GM18526 (cell line): Measurements from ENCODE around the gene RAD51B.

Source experiments
- POLR2A ChIP-seq: IDR thresholded peaks from 3 replicates; pipeline ENCODE4 v1.6.1; 2011; ENCODE audit not compliant: insufficient read length; ENCODE audit errors: extremely low read depth

RAD51B gene

GRCh38 chr14:68556253-68556652 is 736.7 kb downstream of the RAD51B start:
- TF ChIP-seq POLR2A: no peak

- TF ChIP-seq POLR2A: no peak
Measured at GRCh38 chr14:68557648-68558047, 738.1 kb downstream of the RAD51B start.

GRCh38 chr14:68558096-68558495 is 738.5 kb downstream of the RAD51B start:
- TF ChIP-seq POLR2A: no peak

- no peak for TF ChIP-seq POLR2A
Measured at GRCh38 chr14:68559949-68560348, 740.4 kb downstream of the RAD51B start.

GRCh38 chr14:68561531-68562007 is 742.0 kb downstream of the RAD51B start:
- no peak for TF ChIP-seq POLR2A

- no peak for TF ChIP-seq POLR2A
Measured at GRCh38 chr14:68562911-68563250, 743.3 kb downstream of the RAD51B start.

- no peak for TF ChIP-seq POLR2A
Measured at GRCh38 chr14:68563251-68564131, 743.9 kb downstream of the RAD51B start.

GRCh38 chr14:68564191-68564825 is 744.7 kb downstream of the RAD51B start:
- TF ChIP-seq POLR2A: no peak

GRCh38 chr14:68564826-68565759 is 745.5 kb downstream of the RAD51B start:
- no peak for TF ChIP-seq POLR2A

GRCh38 chr14:68566075-68566474 is 746.5 kb downstream of the RAD51B start:
- no peak for TF ChIP-seq POLR2A

GRCh38 chr14:68568907-68569897 is 749.6 kb downstream of the RAD51B start:
- no peak for TF ChIP-seq POLR2A

GRCh38 chr14:68569970-68570409 is 750.4 kb downstream of the RAD51B start:
- TF ChIP-seq POLR2A: no peak

- TF ChIP-seq POLR2A: no peak
Measured at GRCh38 chr14:68571114-68571591, 751.6 kb downstream of the RAD51B start.
